HCT116 (cell line): ENCODE data around the gene EPHA6. TPM values are rescaled to one million over a fixed set of nuclear protein-coding genes. Genes with fewer than 3 reads are reported as not detected.

Experiments used
- ATAC-seq: fragments of 200-7000 bp; cut with Tn5 transposase; 2 replicates; pipeline ENCODE4 v1.9.1; 2020; ENCODE audit warnings: mild to moderate bottlenecking, moderate library complexity
- BruUV-seq: library from RNA; stranded (reverse); fragments of 400-500 nt; replicated peaks from 2 replicates; lab custom pipeline; 2021; lab: Mats Ljungman, UMichigan
- CTCF ChIA-PET: fragments of 300-600 bp; sonication (Branson Sonifier 250); formaldehyde crosslinking; loops from one replicate; lab custom pipeline; 2021; ENCODE audit warnings: antibody characterized with exemption; lab: Charles Lee
- POLR2A ChIA-PET: fragments of 300-600, 350-600 bp; sonication (Branson Sonifier 250); formaldehyde crosslinking; loops from one replicate; lab custom pipeline; 2021; ENCODE audit warnings: antibody characterized with exemption; lab: Charles Lee
- RAD21 ChIA-PET, 2 experiments: fragments of 300-600 bp; sonication (Branson Sonifier 250); formaldehyde crosslinking; loops; one replicate each; lab custom pipeline; 2023; ENCODE audit warnings: low total read pairs in 2 of 2; ENCODE audit not compliant: uncharacterized antibody in 2 of 2, unreplicated experiment in 2 of 2, low non-redundant PET in 1 of 2; lab: Charles Lee
- DNase-seq: peaks from one replicate; pipeline ENCODE4 v3.0.0-alpha.2; 2010; ENCODE audit warnings: low read depth, low spot score
- H2AFZ ChIP-seq: fragments of 200-600 bp; shearing (Covaris generic), sonication (generic); 2 replicates; pipeline ENCODE4 v1.6.1; 2017; ENCODE audit warnings: low read depth, mixed run types, mixed read lengths, antibody characterized with exemption, low read length; ENCODE audit not compliant: poor library complexity, severe bottlenecking
- H3K27ac ChIP-seq: 2 replicates; pipeline ENCODE4 v1.5.1; 2012; ENCODE audit warnings: low read depth, low read length
- H3K27me3 ChIP-seq: fragments of 200-600 bp; sonication (generic); 2 replicates; pipeline ENCODE4 v1.6.1; 2016; ENCODE audit warnings: mixed run types, low read length, mixed read lengths; ENCODE audit not compliant: insufficient read depth
- H3K36me3 ChIP-seq, 2 experiments: fragments of 200-500 bp in 1 of 2; fragments of 200-600 bp in 1 of 2; sonication (Bioruptor generic) in 1 of 2; sonication (generic) in 1 of 2; 2 replicates each; pipeline versions ENCODE4 v1.5.1 to v1.6.1; 2014 to 2016; ENCODE audit warnings: low read length in 2 of 2, inconsistent platforms in 1 of 2, mixed read lengths in 1 of 2, mixed run types in 1 of 2; ENCODE audit not compliant: insufficient read depth in 2 of 2, control insufficient read depth in 1 of 2
- H3K4me1 ChIP-seq, 2 experiments: fragments of 200-600 bp in 1 of 2; sonication (generic) in 1 of 2; 2 replicates each; pipeline versions ENCODE4 v1.5.1 to v1.6.1; 2012 to 2017; ENCODE audit warnings: low read length in 2 of 2, inconsistent platforms in 1 of 2, mild to moderate bottlenecking in 1 of 2, mixed read lengths in 1 of 2, mixed run types in 1 of 2, moderate library complexity in 1 of 2; ENCODE audit not compliant: insufficient read depth in 2 of 2, control insufficient read depth in 1 of 2
- H3K4me2 ChIP-seq: fragments of 200-600 bp; sonication (generic); 2 replicates; pipeline ENCODE4 v1.6.1; 2017; ENCODE audit warnings: mixed run types, low read length, mixed read lengths
- H3K4me3 ChIP-seq, 2 experiments: fragments of 200-600 bp in 1 of 2; sonication (generic) in 1 of 2; replicated peaks in 1 of 2; 2 replicates each; pipeline ENCODE4 v1.5.1; 2011 to 2016; ENCODE audit warnings: low read length in 2 of 2, control low read depth in 1 of 2, low read depth in 1 of 2, mild to moderate bottlenecking in 1 of 2, mixed read lengths in 1 of 2, mixed run types in 1 of 2
- H3K79me2 ChIP-seq: fragments of 200-600 bp; sonication (generic); 2 replicates; pipeline ENCODE4 v1.6.1; 2017; ENCODE audit warnings: mild to moderate bottlenecking, mixed run types, low read length, moderate library complexity, mixed read lengths; ENCODE audit not compliant: insufficient read depth
- H3K9ac ChIP-seq: fragments of 200-600 bp; sonication (generic); 2 replicates; pipeline ENCODE4 v1.6.1; 2016; ENCODE audit warnings: low read length, mixed read lengths
- H3K9me2 ChIP-seq: fragments of 200-600 bp; sonication (generic), shearing (Covaris generic); 2 replicates; pipeline ENCODE4 v1.6.1; 2017; ENCODE audit warnings: mixed run types, mild to moderate bottlenecking, moderate library complexity; ENCODE audit not compliant: insufficient read depth
- H3K9me3 ChIP-seq, 2 experiments: fragments of 200-500 bp in 1 of 2; fragments of 200-600 bp in 1 of 2; sonication (Bioruptor generic) in 1 of 2; sonication (generic) in 1 of 2; 2 replicates each; pipeline ENCODE4 v1.6.1; 2014 to 2017; ENCODE audit warnings: low read length in 2 of 2, mixed read lengths in 2 of 2, inconsistent platforms in 1 of 2, low read depth in 1 of 2, mild to moderate bottlenecking in 1 of 2, mixed run types in 1 of 2, moderate library complexity in 1 of 2; ENCODE audit not compliant: control insufficient read depth in 1 of 2, insufficient read depth in 1 of 2
- H4K20me1 ChIP-seq: fragments of 200-600 bp; sonication (generic), shearing (Covaris generic); 2 replicates; pipeline ENCODE4 v1.6.1; 2017; ENCODE audit warnings: mixed run types, mild to moderate bottlenecking, moderate library complexity; ENCODE audit not compliant: insufficient read depth
- CBX3 ChIP-seq: IDR thresholded peaks from 2 replicates; pipeline ENCODE4 v1.6.1; 2012; ENCODE audit warnings: low read depth
- CEBPB ChIP-seq: IDR thresholded peaks from 2 replicates; pipeline ENCODE4 v1.6.1; 2012; ENCODE audit warnings: low read depth
- EGR1 ChIP-seq: IDR thresholded peaks from 2 replicates; pipeline ENCODE4 v1.6.1; 2012; ENCODE audit warnings: low read depth
- EZH2 ChIP-seq: fragments of 200-600 bp; sonication (generic); IDR thresholded peaks from 2 replicates; pipeline ENCODE4 v1.6.1; 2017; ENCODE audit warnings: antibody characterized with exemption, mixed run types
- FOSL1 ChIP-seq: IDR thresholded peaks from 2 replicates; pipeline ENCODE4 v1.6.1; 2012; ENCODE audit warnings: low read depth
- POLR2A ChIP-seq: IDR thresholded peaks from 2 replicates; pipeline ENCODE4 v1.7.0; 2011; ENCODE audit warnings: borderline replicate concordance; ENCODE audit not compliant: insufficient read depth, insufficient read length; ENCODE audit errors: extremely low read depth
- REST ChIP-seq: IDR thresholded peaks from 2 replicates; pipeline ENCODE4 v1.6.1; 2012; ENCODE audit warnings: low read depth
- SIN3A ChIP-seq: IDR thresholded peaks from 2 replicates; pipeline ENCODE4 v1.6.1; 2012; ENCODE audit warnings: low read depth
- SP1 ChIP-seq: IDR thresholded peaks from 2 replicates; pipeline ENCODE4 v1.6.1; 2012; ENCODE audit warnings: low read depth
- YY1 ChIP-seq: IDR thresholded peaks from 2 replicates; pipeline ENCODE4 v1.6.1; 2011; ENCODE audit warnings: low read length, low read depth, moderate library complexity, mild to moderate bottlenecking; ENCODE audit not compliant: insufficient replicate concordance; ENCODE audit errors: extremely low read depth
- ZBTB33 ChIP-seq: IDR thresholded peaks from 2 replicates; pipeline ENCODE4 v1.6.1; 2011; ENCODE audit warnings: mild to moderate bottlenecking, low read length, moderate library complexity; ENCODE audit not compliant: insufficient replicate concordance; ENCODE audit errors: extremely low read depth
- ZFX ChIP-seq: fragments of 450-650 bp; IDR thresholded peaks from 2 replicates; pipeline ENCODE4 v1.6.1; 2017
- ZNF274 ChIP-seq: fragments of 200-500 bp; sonication (Bioruptor generic); IDR thresholded peaks from 2 replicates; pipeline ENCODE4 v1.6.1; 2014; ENCODE audit warnings: mild to moderate bottlenecking, low read depth, low read length, inconsistent platforms
- intact Hi-C: fragments of 100-400 bp; cut with micrococcal nuclease; formaldehyde crosslinking; loops from 2 replicates; pipeline ENCODE4 v1.10.0; 2022
- total RNA-seq: library from RNA; stranded (reverse); gene quantifications from one replicate; pipeline ENCODE4 v1.2.1, GENCODE V29; 2021; ENCODE audit not compliant: unreplicated experiment
- TF ChIP-seq, protein P1 (sequence below): IDR thresholded peaks from 2 replicates; pipeline ENCODE4 v1.6.1; 2012

The EPHA6 gene
- total RNA-seq, 1 experiment from 2014 or later: not detected

DNA sequence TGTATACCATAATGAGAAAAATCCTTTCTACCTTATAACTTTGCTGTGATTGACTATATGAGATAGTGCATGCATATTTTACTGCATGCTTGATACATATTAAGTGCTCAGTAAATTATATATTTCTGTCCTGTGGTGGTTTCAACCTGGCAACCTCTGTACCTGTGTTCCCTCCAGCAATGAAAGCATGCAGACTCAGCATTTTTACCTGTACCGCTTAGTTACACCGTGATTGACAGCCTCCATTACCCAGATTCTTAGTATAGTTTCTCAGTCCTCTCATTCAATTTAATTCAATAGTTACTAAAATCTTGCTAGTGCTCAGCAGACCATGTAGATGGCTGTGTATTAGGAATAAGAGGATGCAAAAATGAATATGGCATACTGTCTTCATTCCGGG, 386.0 kb downstream of the EPHA6 start:
- no TSS peak for BruUV-seq
- H3K9me3 ChIP-seq: peaks cover 0 to 18% of the 10 kb centered on the region in 2 experiments; a peak in 2 of 4 replicates
- no peak overlapping the region for H3K4me3 ChIP-seq
- H3K4me2 ChIP-seq: no peak overlapping the region
- intact Hi-C loops: no loop called here
- H3K36me3 ChIP-seq: no peaks in the 10 kb centered on the region
- no peaks in the 10 kb centered on the region for H3K79me2 ChIP-seq
- ChIA-PET POLR2A (no interaction called here), RAD21 (no interaction called here), CTCF (no interaction called here)
- no peaks in the 10 kb centered on the region; the same call in 1 of the 2 replicates for H4K20me1 ChIP-seq
- no peaks in the 10 kb centered on the region for H3K27me3 ChIP-seq
- ATAC-seq (no peak), DNase-seq (no peak)
- no peaks in the 10 kb centered on the region for H3K4me1 ChIP-seq
- no peak overlapping the region for H3K27ac ChIP-seq
- TF ChIP-seq ZNF274: no peak
- H3K9me2 ChIP-seq: no peaks in the 10 kb centered on the region
- H2AFZ ChIP-seq: no peak overlapping the region
- H3K9ac ChIP-seq: no peak overlapping the region

GRCh38 chr3:97201814-97202213, 387.4 kb downstream of the EPHA6 start:
- no peak overlapping the region for H3K4me2 ChIP-seq
- ChIA-PET POLR2A (no interaction called here), CTCF (no interaction called here), RAD21 (no interaction called here)
- ATAC-seq: no peak
- no peak for DNase-seq
- no peak overlapping the region for H3K9ac ChIP-seq
- no peaks in the 10 kb centered on the region for H3K9me2 ChIP-seq
- BruUV-seq: no TSS peak
- H2AFZ ChIP-seq: no peak overlapping the region
- peaks cover 0 to 11% of the 10 kb centered on the region in 2 experiments; a peak in 2 of 4 replicates for H3K9me3 ChIP-seq
- H4K20me1 ChIP-seq: no peaks in the 10 kb centered on the region; the same call in 1 of the 2 replicates
- H3K4me3 ChIP-seq: no peak overlapping the region
- no peaks in the 10 kb centered on the region for H3K4me1 ChIP-seq
- H3K27me3 ChIP-seq: no peaks in the 10 kb centered on the region
- intact Hi-C loops: no loop called here
- H3K27ac ChIP-seq: no peak overlapping the region
- no peaks in the 10 kb centered on the region for H3K36me3 ChIP-seq
- H3K79me2 ChIP-seq: no peaks in the 10 kb centered on the region
- TF ChIP-seq YY1 (no peak), ZFX (no peak), ZBTB33 (no peak), POLR2A (no peak), CBX3 (no peak), FOSL1 (no peak), EGR1 (no peak), REST (no peak), SIN3A (no peak), ZNF274 (no peak), EZH2 (no peak), CEBPB (no peak), SP1 (no peak)
- TF ChIP-seq, protein P1, sequence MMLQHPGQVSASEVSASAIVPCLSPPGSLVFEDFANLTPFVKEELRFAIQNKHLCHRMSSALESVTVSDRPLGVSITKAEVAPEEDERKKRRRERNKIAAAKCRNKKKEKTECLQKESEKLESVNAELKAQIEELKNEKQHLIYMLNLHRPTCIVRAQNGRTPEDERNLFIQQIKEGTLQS: no peak
